Nucleus accumbens (tissue), 56 donors: ENCODE data around the gene SERGEF.

ENCODE experiments used
- DNase-seq, 56 donors: peaks; one replicate each; lab custom pipeline; 2025; lab: John Stamatoyannopoulos, UW

The SERGEF gene

DNA sequence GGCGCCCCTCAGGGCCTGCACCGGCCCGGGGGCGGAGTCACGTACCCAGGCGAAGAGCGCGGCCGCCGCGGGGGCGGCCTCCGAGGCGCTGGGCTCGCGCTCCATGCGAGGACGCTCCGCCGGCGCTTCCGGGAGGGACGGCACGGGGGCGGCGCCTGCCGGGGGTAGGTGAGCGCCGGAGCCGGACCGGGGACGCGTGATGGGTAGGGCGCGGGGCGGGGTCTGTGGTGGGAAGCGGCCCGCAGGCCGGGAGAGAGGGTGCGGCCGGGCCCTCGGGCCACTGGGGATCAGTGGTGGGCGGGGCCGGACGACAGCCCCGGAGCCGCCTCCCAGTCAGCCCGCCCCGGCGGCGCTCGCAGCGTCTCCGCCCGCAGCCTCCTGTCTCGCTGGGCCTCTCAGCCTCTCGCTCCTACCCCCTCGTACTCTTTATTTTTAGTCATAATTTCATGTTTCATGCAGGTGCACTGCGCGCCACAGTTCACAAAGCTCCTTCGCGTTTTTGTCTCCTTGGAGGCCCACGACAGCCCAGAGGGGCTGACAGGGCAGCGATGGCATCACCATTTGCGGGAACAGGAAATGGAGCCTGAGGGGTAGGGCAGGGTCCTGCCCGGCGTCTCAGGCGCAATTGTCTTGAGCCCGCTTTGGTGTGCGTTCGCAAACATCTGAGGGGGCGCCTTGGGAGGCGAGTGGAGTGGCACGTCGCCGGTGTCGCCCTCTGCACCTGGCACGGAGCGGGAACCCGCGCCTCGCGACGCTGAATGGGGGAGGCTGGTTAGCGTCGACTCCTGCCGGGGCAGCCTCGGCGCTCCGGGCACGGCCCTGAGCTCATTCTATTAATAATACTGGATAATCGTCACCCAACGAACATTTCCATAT lies at the start of gene SERGEF:
SERGEF (minus strand) TSS at position 142 of the 876 bp plus-strand sequence; CDS start at position 105, 37 bp downstream.
- DNase-seq, result peak in 54 of 56 donors; percentile 20 to 90 (median 72)

DNA sequence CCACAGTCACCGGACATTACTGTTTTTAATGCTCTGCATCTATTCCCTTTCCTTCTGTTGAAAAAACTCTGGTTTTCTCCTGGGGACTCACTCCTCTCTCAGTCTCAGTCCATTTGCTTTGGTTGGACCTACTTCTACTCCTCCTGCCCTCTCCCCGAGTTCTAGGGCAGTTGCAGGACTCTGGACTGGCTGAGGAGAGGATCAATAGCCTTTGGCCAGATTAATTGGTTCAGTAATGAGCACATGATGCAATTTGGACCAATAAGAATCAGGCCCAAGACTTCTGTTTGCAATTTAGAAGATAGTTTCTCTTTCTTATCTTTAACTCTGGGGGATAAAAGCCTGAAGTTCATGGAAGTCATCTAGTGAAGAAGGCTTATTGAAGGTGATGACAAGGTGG lies 48.5 kb upstream of the SERGEF start:
- no peak for DNase-seq

DNA sequence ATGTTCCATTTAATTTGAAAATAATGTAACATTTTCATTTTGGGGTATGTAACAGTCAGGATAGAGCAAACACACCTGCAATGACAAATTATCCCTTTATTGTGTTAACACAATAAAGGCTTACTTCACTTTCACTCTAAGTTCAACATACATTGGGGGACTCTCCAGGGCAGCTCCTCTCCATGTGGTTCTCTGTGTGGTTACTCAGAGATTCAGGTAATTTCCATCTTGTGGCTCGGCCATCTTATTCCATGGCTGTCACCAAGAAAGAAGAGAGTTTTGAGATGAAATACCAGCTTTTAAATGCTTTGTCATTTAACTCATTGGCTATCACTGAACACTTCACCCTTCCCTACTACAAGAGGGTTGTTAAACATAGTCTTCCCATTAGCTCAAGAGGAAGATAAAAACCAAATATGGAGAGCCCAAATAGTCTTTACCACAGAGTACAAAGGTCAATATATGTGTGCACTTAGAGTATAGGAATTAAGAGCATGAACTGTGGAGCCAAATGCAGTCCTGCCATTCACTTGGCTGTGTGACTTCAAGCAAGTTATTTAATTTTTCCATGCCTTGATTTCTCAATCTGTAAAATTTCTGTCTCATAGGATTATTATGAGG lies 43.8 kb upstream of the SERGEF start:
- DNase-seq, result no peak

DNA sequence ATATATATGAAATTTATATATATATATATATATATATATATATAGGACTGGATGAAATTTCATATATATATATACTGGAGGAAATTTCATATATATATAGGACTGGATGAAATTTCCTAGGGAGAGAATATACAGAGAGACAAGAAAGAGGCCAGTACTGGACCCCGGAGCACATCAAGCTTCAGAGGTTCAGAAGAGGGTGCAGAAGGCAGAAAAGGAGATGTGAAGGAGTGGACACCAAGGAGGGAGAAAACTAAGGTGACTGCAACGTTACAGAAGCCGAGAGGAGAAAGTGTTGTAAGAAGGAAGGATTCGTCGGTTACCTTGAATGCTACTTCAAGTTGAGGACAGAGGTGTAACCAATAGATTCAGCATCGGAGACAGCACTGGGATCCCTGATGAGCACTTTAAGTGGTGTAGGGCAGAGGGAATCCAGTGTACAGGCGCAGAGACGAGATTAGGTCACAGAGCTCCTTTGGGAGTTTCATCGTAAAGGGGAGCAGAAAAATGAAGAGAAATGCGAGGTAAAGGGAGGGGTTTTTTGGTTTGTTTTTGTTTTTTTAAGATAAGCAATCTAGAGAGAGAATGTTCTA lies 41.8 kb upstream of the SERGEF start:
- no peak for DNase-seq

DNA sequence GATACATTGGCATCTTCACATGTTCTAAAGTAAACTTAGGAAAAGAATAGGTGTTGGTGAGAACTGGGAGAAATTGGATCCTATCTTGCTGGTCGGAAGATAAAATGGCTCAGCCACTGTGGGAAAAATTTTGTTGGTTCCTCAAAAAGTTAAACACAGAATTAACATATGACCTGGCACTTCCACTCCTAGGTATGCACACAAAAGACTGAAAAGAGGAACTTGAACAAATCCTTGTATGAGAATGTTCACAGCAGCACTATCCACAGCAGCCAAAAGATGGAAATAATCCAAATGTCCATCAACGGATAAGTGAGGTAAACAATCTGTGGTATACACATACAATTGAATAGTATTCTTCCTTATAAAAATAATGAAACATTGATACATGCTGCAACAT lies 38.0 kb upstream of the SERGEF start:
- no peak for DNase-seq

DNA sequence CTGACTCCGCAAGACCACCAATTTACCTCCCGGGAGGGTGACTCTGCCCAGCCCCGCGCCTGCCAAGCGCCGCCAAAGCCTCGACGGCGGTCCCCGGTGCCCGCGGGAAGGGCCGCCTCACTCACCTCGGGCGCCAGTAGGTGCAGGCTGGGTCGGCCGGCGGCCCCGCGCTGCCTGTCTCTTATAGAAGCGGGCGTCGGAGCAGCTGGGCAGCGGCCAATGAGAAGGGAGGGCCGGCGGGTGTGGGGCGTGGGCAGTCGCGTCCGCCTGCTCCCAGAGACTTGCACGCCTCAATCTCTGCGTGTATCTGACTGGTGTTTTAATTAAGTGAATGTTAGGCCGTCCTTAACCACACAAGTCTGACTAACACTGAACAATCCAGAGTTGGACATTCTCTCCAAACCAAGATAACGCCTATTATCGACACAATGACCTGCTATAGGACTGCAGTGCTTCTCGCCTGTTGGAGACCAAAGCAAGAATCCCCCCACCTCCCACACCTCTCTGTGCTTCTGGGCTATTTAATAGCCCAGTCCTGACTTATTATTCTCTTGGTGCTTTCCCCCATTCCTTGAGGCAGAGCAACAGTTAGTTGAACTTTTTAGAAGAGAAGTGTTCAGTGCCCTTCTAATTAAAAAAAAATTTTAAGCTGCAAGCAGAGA lies 33.4 kb upstream of the SERGEF start, which contains the start of gene TPH1:
TPH1 (minus strand) TSS at position 154 of the 662 bp plus-strand sequence. CDS start 5,507 bp downstream, outside the sequence.
- peak in 1 of 56 donors; percentile 7 for DNase-seq

DNA sequence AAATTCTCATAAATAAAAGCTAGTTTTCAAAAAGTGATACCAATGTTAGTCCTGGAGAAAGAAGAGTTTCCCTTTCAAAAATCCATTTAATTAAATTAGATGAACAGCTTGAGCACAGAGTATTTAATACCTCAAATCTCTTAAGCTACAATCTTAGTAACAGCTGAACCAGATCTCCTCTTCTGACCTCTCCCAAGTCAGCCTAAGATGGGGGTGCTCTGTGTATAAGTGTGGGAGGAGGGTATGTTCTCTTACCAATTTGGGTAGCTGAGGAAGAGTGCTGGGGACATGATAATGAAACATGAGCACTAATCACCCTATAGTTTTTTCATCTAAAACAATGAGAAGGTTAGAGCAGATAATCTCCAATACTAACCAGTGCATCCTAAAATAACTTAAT lies 23.6 kb upstream of the SERGEF start:
- no peak for DNase-seq

DNA sequence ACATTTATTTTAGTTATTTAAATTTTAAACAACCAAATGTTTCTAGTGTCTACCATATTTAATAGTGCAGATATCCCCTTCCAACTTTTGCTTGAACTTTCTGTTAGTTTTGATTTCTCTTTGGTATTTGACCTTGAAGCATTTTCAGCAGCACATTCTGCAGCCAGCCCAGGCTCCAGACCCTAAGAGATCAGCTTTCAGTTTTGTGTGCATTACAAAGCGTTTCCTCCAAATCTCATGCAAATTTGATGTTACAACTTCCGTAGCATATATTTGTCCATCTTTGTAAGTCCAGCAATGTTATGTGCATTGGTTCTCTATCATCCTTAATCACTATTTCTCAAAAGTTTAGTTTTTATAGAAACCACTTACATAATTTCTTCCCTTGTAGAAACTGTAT lies 14.6 kb upstream of the SERGEF start:
- no peak for DNase-seq

DNA sequence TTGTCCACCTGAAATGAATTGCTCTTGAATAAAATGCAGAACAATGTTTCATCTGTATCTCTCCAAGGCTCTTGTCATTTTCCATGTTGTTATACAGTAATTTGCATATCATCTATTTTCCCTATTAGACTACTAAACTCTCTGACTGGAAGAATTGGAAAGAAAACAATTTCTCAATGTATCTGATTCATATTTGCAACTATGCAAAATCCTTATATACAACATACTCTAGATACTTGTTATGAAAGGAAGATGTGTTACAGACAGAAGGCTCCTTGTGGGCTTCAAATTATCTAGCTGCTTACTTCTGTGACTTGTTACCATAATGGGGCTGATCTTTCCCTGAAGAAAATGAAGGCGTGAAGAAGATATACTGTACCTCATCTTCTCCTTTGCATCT lies 9.6 kb upstream of the SERGEF start:
- DNase-seq, result no peak

DNA sequence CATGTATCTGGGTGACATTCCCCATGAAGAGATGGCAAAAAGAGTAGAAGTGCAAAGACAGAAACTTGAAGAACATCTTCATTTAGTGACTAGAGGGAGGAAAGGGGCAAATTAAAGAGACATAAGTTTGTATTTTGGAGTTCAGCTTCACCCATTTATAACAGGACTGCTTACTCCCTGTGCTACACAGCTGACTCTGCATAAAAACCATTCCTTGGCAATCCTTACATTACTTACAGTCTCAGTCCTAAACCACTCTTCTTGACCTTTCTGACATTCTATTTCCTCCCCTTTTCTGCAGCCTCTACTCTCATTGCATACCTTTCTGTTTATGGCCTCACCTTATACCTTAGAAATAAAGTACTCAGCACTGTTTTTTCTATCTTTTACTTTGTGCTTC lies 6.8 kb upstream of the SERGEF start:
- no peak for DNase-seq

DNA sequence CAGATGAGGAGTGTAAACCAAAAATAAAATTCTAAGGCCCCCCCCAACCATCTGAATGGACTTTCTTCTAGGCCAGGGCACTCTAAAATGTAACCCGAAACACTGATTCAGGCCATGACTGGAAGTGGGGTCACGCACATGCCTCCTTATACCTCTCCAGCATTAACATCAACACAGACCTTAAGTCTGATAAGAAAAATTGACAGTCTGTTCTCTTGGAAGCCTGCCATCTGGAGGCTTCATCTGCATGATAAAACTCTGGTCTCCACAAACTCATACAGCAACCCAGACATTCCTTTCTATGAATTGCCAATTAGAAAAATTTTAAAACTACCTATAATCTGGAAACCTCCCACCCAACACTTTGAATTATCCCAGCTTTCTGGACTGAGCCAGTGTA lies 3.9 kb upstream of the SERGEF start:
- no peak for DNase-seq

DNA sequence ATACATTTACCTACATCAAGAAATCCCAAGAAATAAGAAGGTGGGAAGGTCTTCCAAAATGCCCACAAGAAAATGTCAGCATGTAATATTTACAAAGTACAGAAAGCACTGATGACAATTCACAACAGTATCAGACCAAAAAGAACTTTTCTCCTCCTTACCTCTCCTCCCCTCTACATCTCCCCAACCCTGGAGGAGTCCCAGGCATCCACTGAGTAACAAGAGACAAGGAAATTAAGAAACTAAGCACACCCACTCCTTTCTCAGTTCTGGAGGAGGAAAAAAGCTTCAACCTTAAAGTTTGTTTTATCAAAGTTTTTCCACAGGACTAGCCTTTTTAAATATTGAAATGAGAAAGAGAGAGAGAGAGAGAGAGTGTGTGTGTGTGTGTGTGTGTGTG lies 2.0 kb upstream of the SERGEF start:
- DNase-seq, result no peak

DNA sequence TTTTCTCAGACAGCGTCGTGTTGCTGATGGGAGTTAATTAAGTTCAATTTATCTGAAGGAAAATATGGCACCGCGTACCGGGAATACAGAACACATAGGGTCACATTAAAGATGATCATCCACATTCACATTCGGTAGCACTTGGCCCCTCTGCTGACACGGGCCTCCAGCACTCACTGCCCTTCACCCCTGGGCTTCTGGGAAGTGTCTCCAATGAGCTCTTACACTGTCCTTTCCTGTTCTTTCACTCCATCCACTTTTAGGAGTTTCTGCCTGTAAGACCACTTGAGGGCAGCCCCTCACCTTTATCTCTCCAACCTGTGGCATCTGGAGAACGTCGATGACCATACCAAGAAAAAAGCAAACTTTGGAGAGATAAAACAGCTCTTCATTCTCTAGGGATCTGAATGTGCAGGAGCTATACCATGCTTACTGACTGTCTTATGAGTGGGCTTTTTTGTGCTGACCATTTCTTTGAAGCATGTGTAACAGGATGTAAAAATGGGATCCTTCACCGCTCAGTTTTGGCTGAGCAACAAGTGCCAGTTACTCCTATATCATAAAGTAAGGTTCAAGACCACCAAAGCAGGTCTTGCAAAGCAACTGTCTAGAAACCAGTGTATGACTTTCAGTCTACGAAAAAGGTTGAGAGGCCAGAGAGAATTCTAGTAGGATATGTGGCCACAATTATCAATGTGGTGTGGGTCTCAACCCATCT lies 1.1 kb upstream of the SERGEF start:
- no peak for DNase-seq

DNA sequence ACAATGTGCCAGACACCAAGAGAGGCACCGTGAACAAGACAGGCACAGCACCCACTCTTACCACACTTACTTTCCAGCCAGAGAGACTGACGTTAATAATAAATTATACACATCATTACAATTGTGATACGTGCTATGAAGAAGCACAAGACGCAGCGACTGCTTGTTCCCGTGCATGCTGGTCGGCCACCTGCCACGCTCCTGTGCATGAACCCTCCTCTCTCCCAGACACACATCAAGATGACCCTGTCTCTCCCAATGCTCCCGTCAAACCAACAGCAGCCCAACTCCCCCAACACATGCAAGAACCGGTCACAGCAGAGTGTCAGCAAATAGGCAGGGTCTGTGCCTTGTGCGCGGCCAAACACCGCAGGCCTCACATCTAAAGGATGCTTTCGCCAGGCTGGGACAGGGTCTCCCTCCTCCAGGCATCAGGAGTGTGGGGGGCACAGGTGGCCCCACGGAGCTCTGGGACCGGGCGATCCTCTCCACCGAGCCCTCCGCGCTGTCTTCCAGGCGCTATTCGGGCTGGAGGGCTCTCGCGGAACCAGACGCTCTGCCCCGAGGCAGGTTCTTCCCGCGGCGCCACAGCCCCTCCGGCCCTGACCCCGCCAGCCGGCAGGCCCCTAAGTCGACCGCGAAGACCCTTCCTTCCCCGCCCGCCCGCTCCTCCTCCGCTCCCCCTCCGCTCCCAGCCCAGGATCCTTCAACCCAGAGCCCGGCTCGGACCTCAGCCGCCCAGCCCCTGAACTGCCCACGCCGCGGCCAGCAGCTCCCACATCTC lies 533 bp downstream of the SERGEF start:
- peak in 33 of 56 donors; percentile 9 to 65 (median 38) for DNase-seq

DNA sequence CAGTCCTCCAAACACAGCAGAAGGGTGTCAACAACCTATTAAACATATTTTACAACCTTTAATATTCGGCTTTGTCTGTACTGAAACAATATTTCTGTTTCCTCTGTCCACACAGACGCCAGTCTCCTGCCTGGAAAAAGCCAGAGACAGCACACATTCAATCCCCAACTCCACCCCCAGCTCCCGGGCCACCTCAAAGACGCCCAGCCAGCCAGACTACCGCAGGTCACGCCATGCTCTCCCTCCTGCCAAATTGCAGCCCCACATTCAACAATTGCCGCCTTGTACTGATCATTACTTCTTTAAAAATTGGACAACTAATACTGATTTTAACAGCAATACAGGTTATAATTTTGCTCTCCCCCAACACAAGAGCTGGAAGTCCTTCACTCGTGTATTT lies 1.2 kb downstream of the SERGEF start:
- peak in 3 of 56 donors; percentile 11 to 25 (median 12) for DNase-seq

DNA sequence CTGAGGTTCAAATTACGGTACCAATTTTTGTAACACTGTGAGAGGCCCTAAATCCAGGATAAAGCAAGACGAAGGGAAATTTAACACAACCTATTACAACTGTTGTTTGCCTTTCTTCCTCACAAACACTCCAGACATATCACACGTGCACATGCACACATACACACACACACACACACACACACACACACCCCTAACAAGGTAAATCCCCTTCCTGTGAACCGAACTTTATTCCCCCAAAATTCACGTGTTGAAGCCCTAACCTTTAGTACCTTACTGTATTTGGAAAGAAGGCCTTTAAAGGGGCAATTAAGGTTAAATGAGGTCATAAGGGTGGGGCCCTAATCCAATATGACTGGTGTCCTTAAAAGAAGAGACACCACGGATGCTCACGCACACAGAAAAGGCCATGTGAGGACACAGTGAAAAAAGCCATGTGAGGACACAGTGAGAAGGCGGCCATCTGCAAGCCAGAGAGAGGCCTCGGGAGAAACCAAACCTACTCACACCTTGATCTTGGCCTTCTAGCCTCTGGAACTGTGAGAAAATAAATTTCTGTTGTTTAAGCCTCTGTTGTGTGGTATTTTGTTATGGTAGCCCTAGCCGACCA lies 1.8 kb downstream of the SERGEF start:
- no peak for DNase-seq

DNA sequence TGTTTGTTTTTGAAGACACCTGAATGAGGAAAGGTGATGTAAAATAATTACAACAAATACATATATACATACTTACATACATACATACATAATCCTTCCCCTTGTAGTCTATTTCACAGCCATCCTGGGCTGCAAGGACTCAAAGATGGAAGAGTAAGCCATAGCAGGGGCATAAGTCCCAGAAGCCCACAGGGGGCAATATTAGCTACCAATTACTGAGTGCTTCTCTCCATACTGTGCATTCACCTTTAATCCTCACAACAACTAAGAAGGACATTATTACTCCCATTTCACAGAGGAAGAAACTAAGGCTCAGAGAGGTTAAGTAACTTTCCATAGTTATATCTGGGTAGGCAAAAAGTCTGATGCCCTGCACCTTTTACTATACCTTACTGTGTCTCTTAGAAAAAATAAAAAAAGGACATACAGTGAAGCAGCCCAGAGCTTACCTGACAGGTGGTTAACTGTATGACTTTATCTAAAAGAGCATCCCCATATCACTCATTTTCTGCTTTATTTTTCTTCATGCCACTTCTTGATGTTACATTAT lies 2.7 kb downstream of the SERGEF start:
- no peak for DNase-seq

DNA sequence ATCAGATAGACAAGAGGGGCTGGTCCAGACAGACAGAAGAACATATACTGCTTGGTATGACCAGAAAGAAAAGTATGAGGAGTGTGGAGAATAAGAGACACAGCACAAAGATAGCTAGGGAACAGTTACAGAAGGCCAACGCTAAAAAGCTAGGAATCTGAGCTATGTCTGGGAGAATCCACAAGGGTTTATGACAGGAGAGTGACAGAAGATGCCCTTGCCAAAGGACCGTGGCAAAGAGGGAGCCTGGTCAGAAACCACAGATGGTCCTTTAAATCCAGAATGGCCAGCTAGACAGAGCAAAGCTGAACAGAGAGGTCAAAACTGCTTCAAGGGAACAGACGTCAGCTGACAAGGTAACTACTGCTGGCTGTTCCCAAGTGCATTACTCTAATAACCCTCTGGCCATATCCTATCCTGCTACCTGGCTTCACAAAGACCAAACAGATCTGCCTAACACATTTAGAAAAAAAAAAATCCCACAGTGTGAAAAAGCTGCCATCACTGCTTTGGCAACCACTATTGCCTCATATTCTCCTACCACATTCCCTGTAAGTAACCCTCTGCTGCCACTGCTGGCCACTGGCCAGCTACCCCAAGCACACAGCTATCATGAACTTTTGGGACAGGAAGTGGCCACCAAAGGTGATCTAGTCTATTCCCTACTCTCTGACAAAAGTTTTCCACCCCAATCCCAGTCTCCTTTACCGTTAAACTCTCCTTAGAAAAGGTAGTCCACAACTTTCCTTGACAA lies 7.3 kb downstream of the SERGEF start:
- no peak for DNase-seq
